ENCODE data around the gene SEMA5A.

The SEMA5A gene

GRCh38 chr5:9514968-9515367, 30.9 kb downstream of the SEMA5A start:
- no peak for TF ChIP-seq GATA2 (IDR thresholded peaks at IDR 0.05; ENCODE audit: low read depth, low read length)
- TF ChIP-seq GATA3 (IDR thresholded peaks at IDR 0.05; ENCODE audit: low read depth, low read length): no peak

- no peak for TF ChIP-seq GATA2 (IDR thresholded peaks at IDR 0.05; ENCODE audit: low read depth, low read length)
- no peak for TF ChIP-seq GATA3 (IDR thresholded peaks at IDR 0.05; ENCODE audit: low read depth, low read length)
Measured at GRCh38 chr5:9513827-9514226, 32.0 kb downstream of the SEMA5A start.

- TF ChIP-seq GATA2 (IDR thresholded peaks at IDR 0.05; ENCODE audit: low read depth, low read length): no peak
- no peak for TF ChIP-seq GATA3 (IDR thresholded peaks at IDR 0.05; ENCODE audit: low read depth, low read length)
Measured at GRCh38 chr5:9512457-9512856, 33.4 kb downstream of the SEMA5A start.

- TF ChIP-seq GATA3 (IDR thresholded peaks at IDR 0.05; ENCODE audit: low read depth, low read length) (no peak), GATA2 (IDR thresholded peaks at IDR 0.05; ENCODE audit: low read depth, low read length) (no peak)
Measured at GRCh38 chr5:9507974-9508373, 37.9 kb downstream of the SEMA5A start.

- TF ChIP-seq GATA3 (IDR thresholded peaks at IDR 0.05; ENCODE audit: low read depth, low read length): no peak
- no peak for TF ChIP-seq GATA2 (IDR thresholded peaks at IDR 0.05; ENCODE audit: low read depth, low read length)
Measured at GRCh38 chr5:9505225-9505624, 40.6 kb downstream of the SEMA5A start.

- TF ChIP-seq GATA2 (IDR thresholded peaks at IDR 0.05; ENCODE audit: low read depth, low read length) (no peak), GATA3 (IDR thresholded peaks at IDR 0.05; ENCODE audit: low read depth, low read length) (no peak)
Measured at GRCh38 chr5:9502864-9503263, 43.0 kb downstream of the SEMA5A start.

DNA sequence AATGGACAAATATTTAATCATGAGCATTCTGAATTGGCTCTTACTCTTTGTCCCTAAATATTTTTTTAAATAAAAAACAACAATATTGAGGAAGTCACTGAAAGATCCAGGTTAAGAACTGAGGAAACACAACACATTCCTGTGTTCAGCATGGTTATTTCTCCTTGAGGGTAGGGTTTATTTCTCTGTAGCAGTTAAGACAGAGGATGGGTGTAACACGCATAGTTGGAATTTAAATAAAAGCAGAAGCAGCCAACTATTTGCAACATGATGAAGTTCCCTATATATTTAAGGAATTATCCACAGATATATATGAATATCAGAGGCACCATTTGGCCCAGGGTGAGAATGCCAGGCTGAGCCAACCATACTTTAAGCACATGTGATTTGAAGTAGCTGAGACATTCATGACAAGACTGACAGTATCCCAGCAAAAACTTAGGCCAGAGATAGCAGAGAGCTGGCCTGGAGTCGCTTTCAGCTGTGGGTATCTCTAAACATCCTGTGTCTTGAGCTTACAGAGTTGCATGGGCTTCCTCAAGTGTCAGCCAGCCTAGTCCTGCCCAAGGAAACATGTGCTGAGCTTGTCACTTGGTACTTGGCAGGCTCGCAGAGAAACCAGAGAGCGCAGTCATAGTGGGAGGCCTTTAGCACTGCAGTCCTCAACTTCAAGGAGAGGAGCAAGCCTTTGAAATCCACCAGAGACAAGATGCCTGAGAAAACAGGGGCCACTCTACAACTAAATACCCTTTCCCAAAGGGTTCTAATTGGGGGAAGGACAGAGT, 43.6 kb downstream of the SEMA5A start:
- TF ChIP-seq GATA3 (IDR thresholded peaks at IDR 0.05; ENCODE audit: low read depth, low read length) (no peak), GATA2 (IDR thresholded peaks at IDR 0.05; ENCODE audit: low read depth, low read length) (no peak)

DNA sequence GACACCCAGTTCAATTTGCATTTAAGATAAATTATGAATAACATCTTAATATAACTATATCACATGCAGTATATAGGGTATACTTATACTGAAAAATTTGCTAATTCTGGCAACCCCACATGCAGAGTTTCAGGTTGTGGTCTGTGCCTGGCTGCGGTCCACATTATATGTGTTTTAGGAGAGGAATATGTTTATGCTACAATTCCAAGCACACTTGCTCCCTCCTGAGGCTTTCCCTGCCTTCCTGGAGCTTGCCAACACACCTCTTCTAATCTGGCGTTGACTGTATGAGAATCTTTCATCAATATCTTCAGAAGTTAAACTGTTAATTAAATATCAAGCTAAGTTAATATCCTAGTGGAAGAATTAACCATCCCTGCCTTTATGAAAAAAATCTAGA, 45.2 kb downstream of the SEMA5A start:
- TF ChIP-seq GATA2 (IDR thresholded peaks at IDR 0.05; ENCODE audit: low read depth, low read length) (no peak), GATA3 (IDR thresholded peaks at IDR 0.05; ENCODE audit: low read depth, low read length) (no peak)

GRCh38 chr5:9500193-9500592, 45.7 kb downstream of the SEMA5A start:
- TF ChIP-seq GATA2 (IDR thresholded peaks at IDR 0.05; ENCODE audit: low read depth, low read length): no peak
- TF ChIP-seq GATA3 (IDR thresholded peaks at IDR 0.05; ENCODE audit: low read depth, low read length): no peak

GRCh38 chr5:9499498-9499876, 46.4 kb downstream of the SEMA5A start:
- TF ChIP-seq GATA3 (IDR thresholded peaks at IDR 0.05; ENCODE audit: low read depth, low read length) (no peak), GATA2 (IDR thresholded peaks at IDR 0.05; ENCODE audit: low read depth, low read length) (no peak)

DNA sequence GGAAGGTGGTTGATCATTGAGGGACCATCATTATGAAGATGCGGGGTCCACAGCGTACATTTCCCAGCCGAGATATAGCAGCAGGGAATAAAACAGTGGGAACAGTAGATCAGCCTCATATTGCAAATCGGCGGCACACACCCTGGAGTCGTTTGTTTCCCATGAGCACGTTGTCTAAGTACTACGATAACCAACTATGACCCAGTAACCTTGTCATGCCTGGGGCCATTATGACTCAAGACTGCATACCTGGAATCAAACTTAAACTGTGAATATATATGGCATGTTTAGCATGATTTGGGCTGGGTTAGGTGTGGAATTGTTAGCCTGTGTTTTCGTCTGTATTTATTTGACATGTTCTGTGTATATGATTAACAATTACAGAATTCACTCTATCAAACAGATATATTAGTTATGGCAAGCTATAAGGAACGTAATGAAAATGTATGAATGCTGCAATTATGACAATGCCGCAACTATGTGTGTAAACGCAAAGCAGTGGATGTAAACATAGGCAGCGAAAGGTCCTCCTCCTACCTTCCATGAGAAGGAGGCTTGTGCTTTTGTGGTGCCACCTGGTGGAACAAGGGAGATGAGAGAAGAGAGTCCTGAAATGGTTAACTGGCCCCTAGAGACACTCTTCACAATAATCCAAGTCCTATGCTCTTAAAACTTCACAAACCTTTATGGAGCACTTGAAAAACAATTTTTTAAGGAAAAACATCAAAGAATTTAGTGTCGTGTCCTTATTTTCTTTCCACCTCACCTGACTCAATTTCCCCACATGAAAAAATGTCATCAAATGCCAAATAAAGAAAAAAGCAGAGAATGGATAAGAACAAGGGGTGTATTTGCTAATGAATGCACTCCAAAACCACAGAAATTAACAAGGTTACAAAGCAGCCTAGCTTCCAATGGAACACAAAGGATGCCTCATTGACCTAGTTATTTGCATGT, 47.1 kb downstream of the SEMA5A start:
- no peak for TF ChIP-seq GATA2 (IDR thresholded peaks at IDR 0.05; ENCODE audit: low read depth, low read length)

GRCh38 chr5:9497347-9497746, 48.5 kb downstream of the SEMA5A start:
- no peak for TF ChIP-seq GATA3 (IDR thresholded peaks at IDR 0.05; ENCODE audit: low read depth, low read length)
- no peak for TF ChIP-seq GATA2 (IDR thresholded peaks at IDR 0.05; ENCODE audit: low read depth, low read length)

DNA sequence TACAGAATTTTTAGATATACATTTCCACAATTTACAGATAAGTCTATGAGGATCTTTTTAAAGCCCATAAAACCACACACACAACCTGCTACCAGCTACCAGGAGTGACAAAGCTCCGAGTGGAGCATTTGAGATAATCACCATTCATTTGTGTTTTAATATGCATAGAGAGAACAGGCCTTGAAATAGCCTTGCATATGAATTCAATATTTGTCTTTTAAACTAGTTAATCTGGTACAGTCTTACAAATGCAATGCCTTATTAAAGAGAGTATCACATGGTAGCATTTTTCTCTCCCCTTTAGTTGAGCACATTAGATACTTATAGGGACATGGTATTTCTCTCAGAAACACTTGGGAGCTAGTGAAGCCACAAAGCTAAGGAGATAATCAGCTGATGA, 49.1 kb downstream of the SEMA5A start:
- TF ChIP-seq GATA2 (IDR thresholded peaks at IDR 0.05; ENCODE audit: low read depth, low read length): no peak
- no peak for TF ChIP-seq GATA3 (IDR thresholded peaks at IDR 0.05; ENCODE audit: low read depth, low read length)

DNA sequence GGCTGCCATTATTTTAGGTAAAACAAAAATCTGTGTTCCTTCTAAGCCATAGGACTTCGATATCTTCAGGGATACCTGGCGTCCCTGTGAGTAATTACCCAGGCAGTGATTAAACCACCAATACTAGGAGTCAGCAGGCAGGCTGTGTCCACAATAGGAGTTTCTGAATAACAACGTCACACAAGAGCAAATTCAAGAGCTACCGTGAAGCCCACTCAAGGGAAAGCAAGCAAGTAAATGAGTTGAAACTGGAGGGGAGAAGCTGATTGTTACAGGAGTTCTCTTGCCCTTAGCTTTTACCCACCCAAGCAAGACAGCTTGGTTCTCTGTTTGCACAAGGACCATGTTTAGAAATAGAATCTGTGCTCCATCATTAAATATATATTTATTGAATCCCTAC, 50.8 kb downstream of the SEMA5A start:
- TF ChIP-seq GATA3 (IDR thresholded peaks at IDR 0.05; ENCODE audit: low read depth, low read length) (no peak), GATA2 (IDR thresholded peaks at IDR 0.05; ENCODE audit: low read depth, low read length) (no peak)

- TF ChIP-seq GATA2 (IDR thresholded peaks at IDR 0.05; ENCODE audit: low read depth, low read length) (peak; percentile 48; the same call in 1 of the 2 replicates), GATA3 (IDR thresholded peaks at IDR 0.05; ENCODE audit: low read depth, low read length) (no peak)
Measured at GRCh38 chr5:9494301-9494700, 51.6 kb downstream of the SEMA5A start.

Data from SH-SY5Y (cell line).